ENCODE measurements around the gene DTNB. TPM values are rescaled to one million over a fixed set of nuclear protein-coding genes. Genes with fewer than 3 reads are reported as not detected.
A peak's percentile ranks its signal among the peaks of the same experiment; 100 is the strongest.

DTNB gene
- total and polyA plus RNA-seq, 2 of the 4 experiments (the other 2 are of a cell fraction): 3.8 to 5.3 TPM

GRCh38 chr2:25438793-25439192, 234.6 kb downstream of the DTNB start:
- H3K4me2 ChIP-seq (ENCODE audit: low read depth, low read length): no peak overlapping the region
- POLR2A ChIA-PET (ENCODE audit: unreplicated experiment): no interaction called here
- H4K5ac ChIP-seq (ENCODE audit: low read depth, low read length): no peak overlapping the region
- no peak overlapping the region for H3K4ac ChIP-seq (ENCODE audit: low read depth, low read length)
- no TSS peak for BruUV-seq (replicated peaks)
- in situ Hi-C loops (cut with MboI; ENCODE audit: low sequenced_read_pairs) (no loop called here), dilution Hi-C loops (cut with HindIII; ENCODE audit: low sequenced_read_pairs, unreplicated experiment) (no loop called here), intact Hi-C loops (cut with micrococcal nuclease) (no loop called here)
- no peak overlapping the region for H4K91ac ChIP-seq (ENCODE audit: insufficient read depth, low read depth, low read length)
- no peak overlapping the region for H2BK5ac ChIP-seq (ENCODE audit: low read depth, low read length, poor library complexity, severe bottlenecking)
- H3K9ac ChIP-seq (ENCODE audit: low read depth, low read length): no peak overlapping the region
- CTCF ChIA-PET: no interaction called here
- no peak overlapping the region for H3K56ac ChIP-seq (ENCODE audit: extremely low read depth, insufficient read depth, low read length)
- no peak overlapping the region for H2BK15ac ChIP-seq (ENCODE audit: low read depth, low read length)
- no peak overlapping the region for H2AFZ ChIP-seq (replicated peaks; ENCODE audit: low read length, poor library complexity)
- H3K9me3 ChIP-seq (ENCODE audit: control insufficient read depth, insufficient read depth, low read length): no peaks in the 10 kb centered on the region
- H3K27me3 ChIP-seq (ENCODE audit: control insufficient read depth, insufficient read depth, low read length): no peaks in the 10 kb centered on the region
- no peaks in the 10 kb centered on the region for H3K36me3 ChIP-seq (ENCODE audit: control insufficient read depth, insufficient read depth, low read length)
- H3K4me1 ChIP-seq (ENCODE audit: control insufficient read depth, insufficient read depth, low read length): no peaks in the 10 kb centered on the region
- H3K4me3 ChIP-seq (ENCODE audit: insufficient read depth, low read depth, low read length): no peak overlapping the region
- WGBS, 2 experiments (ENCODE audit: extremely low coverage in 2 of 2, insufficient read length in 1 of 2): no CpG with 5 or more reads among the region's 2 CpGs
- H2AK9ac ChIP-seq (replicated peaks; ENCODE audit: low read depth, low read length, poor library complexity): no peak overlapping the region
- no peak overlapping the region for H3K23ac ChIP-seq (ENCODE audit: low read depth, low read length)
- no peak overlapping the region for H4K8ac ChIP-seq (ENCODE audit: low read depth in 2 of 2, low read length in 2 of 2)
- no peak for DNase-seq
- H3K14ac ChIP-seq (replicated peaks; ENCODE audit: low read depth, low read length): no peak overlapping the region
- no peak overlapping the region for H2BK20ac ChIP-seq (ENCODE audit: low read depth, low read length)
- no peak for ATAC-seq (ENCODE audit: low read depth)
- H2BK120ac ChIP-seq (ENCODE audit: low read depth, low read length): no peak overlapping the region
- no peak overlapping the region for H2AK5ac ChIP-seq (ENCODE audit: low read depth, low read length)
- no peak overlapping the region for H3K18ac ChIP-seq (ENCODE audit: low read depth, low read length)
- no peak overlapping the region for H3K27ac ChIP-seq (ENCODE audit: insufficient read depth, low read length)
- no peaks in the 10 kb centered on the region for H4K20me1 ChIP-seq (ENCODE audit: insufficient read depth, low read length)
- H3K79me1 ChIP-seq (ENCODE audit: low read depth in 1 of 2, low read length in 2 of 2): no peaks in the 10 kb centered on the region
- TF ChIP-seq MAFK (IDR thresholded peaks at IDR 0.05; ENCODE audit: low read depth, low read length): peak; percentile 68
- no peak for TF ChIP-seq RFX5 (IDR thresholded peaks at IDR 0.05; ENCODE audit: low read depth, low read length)
- H3K9me1 ChIP-seq (ENCODE audit: insufficient read depth, low read length): no peaks in the 10 kb centered on the region
